Measurements from ENCODE around the gene TEKTIP1. TPM values are rescaled to one million over a fixed set of nuclear protein-coding genes. Genes with fewer than 3 reads are reported as not detected.

The TEKTIP1 gene
- total and polyA plus RNA-seq, 9 of the 15 experiments (the other 6 are each of a cell fraction or from before 2014, with no cell fraction given) = 0.66 TPM; not detected in 8

GRCh38 chr19:3580156-3580934 lies 41.4 kb downstream of the TEKTIP1 start (continued):
- TF ChIP-seq ZNF592 (IDR thresholded peaks at IDR 0.05) (0 out of 2 replicates have a peak, but pooled peaks have one; percentile 46), C11orf30 (IDR thresholded peaks at IDR 0.05; ENCODE audit: low read depth) (peak; percentile 83), TRIM25 (IDR thresholded peaks at IDR 0.05; ENCODE audit: borderline replicate concordance) (no peak), SOX6 (IDR thresholded peaks at IDR 0.05) (peak; percentile 56; the same call in 1 of the 2 replicates), TOE1 (IDR thresholded peaks at IDR 0.05; ENCODE audit: borderline replicate concordance) (peak; percentile 41; the same call in 1 of the 2 replicates), TOE1 (CRISPR knock-in tag; IDR thresholded peaks at IDR 0.05; ENCODE audit: borderline replicate concordance, low read depth) (no peak), AFF1 (IDR thresholded peaks at IDR 0.05; ENCODE audit: low read depth in 1 of 2, partially characterized antibody in 2 of 2) (peak in 1 of 2 experiments; percentile 46), ATF1 (CRISPR knock-in tag; IDR thresholded peaks at IDR 0.05) (no peak), ATF1 (tag; IDR thresholded peaks at IDR 0.05) (0 out of 2 replicates have a peak, but pooled peaks have one; percentile 14), HMGN3 (IDR thresholded peaks at IDR 0.05; ENCODE audit: borderline replicate concordance, extremely low read depth, insufficient read length, low read depth, low read length) (no peak), MAFK (IDR thresholded peaks at IDR 0.05; ENCODE audit: low read length) (peak; percentile 63; the same call in 1 of the 2 replicates), EHMT2 (IDR thresholded peaks at IDR 0.05) (peak; percentile 63; the same call in 1 of the 2 replicates), NELFE (IDR thresholded peaks at IDR 0.05; ENCODE audit: insufficient read depth, insufficient read length) (no peak), CREM (IDR thresholded peaks at IDR 0.05; ENCODE audit: low read depth) (0 out of 2 replicates have a peak, but pooled peaks have one; percentile 22), GABPA (tag; conservative IDR thresholded peaks at IDR 0.05; ENCODE audit: low read depth) (peak; percentile 34; the same call in 1 of the 2 replicates)

Data from K562 (cell line).